ENCODE data around the gene MRPL52.
"Not testable (repeated sequence)": the region's sequence is repeated elsewhere in the genome, so short reads cannot be mapped to it uniquely, and the experiment has no call there.

MRPL52 gene

DNA sequence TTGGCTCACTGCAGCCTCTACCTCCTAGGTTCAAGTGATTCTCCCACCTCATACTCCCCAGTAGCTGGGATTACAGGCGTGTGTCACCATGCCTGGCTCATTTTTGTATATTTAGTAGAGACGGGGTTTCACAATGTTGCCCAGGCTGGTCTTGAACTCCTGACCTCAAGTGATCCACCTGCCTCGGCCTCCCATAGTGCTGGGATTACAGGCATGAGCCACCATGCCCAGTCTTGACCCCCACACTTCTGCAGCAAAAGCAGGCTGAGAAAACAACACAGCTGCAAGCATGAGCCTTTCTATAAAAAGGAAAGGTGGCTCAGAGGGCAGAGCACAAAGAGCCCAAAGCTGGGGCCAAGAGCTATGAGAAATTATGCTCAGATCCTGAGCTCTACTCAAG is 30.7 kb downstream of the MRPL52 start:
- DNase-seq, result not testable (repeated sequence)

DNA sequence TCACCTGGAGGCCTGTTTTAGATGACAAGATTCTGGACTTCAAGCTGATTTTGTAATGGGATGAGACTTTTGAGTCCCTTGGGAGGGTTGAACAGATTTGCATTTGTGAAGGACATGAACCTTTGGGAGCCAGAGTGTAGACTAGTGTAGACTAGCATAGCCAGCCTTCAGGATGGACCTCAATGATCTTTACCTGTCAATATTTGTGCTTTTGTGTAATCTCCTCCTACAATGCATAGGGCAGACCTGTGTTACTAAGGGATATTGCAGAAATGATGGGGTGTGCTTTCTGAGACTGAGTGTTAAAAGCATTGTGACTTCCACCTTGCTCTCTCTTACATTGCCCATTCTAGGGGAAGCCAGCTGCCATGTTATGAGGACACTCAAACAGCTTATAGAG is 32.0 kb downstream of the MRPL52 start:
- no peak for DNase-seq

DNA sequence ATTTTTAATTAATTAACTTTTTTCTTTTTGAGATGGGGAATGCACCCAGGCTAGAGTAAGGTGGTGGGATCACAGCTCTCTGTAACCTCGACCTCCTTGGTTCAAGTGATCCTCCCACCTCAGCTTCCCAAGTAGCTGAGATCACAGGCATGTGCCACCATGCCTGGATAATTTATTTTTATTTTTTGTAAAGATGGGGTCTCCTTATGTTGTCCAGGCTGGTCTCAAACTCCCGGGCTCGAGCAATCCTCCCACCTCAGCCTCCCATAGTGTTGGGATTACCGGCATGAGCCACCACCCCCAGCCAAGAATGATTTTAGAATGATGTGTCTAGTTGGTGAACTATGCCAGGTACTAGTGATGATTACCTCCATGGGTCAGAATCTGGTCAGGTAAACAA is 35.3 kb downstream of the MRPL52 start:
- DNase-seq, result no peak

DNA sequence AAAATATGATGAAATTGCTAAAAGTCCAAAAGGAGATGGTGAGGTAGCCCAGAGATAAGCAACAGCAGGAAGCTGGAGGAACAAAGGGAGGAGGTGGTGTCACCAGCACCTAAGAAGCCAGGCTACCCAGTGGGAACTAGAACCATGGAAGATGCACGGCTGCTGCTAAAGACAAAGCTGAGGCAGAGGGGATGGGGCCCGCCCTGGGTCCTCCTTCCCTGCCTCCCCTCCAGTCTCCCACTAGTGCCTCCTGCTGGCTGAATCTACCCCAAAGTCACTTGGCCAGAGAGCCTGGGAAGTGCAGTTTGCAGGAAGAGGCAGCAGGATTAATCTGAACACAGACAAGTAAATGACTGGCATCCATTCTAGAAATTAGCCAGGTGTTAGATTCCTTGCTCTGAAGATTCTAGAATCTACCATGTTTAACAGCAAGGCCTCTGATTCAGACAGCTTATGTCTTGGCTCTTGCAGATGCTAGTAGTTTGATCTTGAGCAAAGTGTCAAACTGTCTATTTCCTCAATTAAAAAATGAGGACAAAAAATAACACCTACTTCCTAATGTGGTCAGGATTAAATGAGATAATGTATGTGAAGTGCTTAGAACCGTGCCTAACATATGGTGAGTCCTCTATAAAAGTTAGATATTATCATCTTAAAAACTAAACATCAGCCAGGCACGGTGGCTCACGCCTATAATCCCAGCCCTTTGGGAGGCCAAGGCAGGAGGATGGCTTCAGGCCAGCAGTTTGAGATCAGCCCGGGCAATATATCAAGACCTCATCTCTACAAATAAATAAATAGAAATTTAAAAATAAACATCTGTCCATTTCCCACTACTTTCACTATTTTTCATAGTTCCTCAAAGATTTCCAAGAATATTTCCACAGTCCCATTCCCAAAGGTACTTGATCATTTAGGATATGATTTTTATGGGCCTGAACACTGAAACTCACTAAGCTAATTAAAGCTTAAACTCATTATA is 36.0 kb downstream of the MRPL52 start:
- DNase-seq, result no peak

DNA sequence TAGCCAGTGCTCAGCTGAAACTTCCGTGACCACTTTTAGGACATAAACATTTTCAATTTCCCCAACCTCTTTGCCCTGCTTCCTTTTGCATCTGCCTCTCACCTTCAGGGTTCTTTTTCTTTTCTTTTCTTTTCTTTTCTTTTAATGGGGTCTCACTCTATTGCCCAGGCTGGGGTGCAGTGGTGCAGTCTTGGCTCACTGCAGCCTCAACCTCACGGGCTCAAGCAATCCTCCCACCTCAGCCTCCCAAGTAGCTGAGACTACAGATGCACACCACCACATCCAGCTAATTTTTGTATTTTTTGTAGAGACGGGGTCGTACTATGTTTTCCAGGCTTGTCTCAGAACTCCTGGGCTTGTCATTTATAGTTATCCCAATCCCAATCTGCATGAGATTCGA is 37.2 kb downstream of the MRPL52 start:
- no peak for DNase-seq

DNA sequence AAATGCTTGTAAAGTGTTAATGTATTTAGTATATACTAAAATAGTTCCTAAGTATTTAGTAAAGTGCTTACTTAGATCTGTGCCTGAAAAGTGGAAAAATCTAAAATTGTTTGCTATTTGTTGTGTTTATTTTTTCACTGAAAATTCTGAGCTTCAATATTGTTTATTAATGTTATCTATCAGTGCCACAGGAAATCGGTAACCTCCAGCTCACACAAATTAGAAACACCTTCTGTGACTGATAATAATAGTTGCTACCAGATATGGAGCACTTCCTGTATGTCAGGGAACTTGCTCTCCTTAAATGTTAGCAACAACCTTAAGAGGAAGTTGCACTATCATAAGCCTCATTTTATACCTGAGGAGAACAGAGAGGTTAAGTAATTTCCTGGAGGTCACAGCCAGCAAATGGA is 41.1 kb downstream of the MRPL52 start:
- no peak for DNase-seq

DNA sequence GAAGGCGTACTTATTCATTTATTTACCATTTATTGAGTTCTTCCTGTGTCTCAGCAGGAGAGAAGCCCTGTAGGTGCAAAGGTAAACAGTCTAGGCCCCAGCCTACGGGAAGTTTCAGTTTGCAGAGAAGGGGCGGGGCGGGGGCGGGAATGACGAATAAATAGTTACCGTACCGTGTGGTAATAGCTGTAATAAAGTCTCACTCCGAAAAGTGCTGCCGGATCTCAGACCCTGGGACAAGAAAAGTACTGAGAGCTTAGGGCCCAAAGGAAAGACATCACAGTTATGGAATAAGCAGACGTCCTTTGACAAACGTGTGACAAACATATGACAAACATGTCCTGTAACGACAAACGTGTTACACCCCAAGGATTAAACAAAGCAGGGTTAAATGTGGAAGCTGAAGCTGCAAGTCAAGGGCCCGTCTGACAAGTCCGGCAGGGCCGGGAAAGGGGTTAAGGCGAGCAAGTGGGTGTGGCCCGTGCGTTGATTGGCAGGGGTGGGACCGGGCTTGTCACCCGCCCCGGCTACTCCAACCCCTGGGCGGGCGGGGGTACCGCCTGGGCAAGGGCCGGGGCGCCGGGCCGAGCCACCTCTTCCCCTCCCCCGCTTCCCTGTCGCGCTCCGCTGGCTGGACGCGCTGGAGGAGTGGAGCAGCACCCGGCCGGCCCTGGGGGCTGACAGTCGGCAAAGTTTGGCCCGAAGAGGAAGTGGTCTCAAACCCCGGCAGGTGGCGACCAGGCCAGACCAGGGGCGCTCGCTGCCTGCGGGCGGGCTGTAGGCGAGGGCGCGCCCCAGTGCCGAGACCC is 41.7 kb downstream of the MRPL52 start, which contains the start of gene LRP10:
TSS of gene LRP10 (plus strand) at position 517 of the 809 bp plus-strand sequence. CDS start 564 bp downstream, outside the sequence.
- DNase-seq, result peak; percentile 81

DNA sequence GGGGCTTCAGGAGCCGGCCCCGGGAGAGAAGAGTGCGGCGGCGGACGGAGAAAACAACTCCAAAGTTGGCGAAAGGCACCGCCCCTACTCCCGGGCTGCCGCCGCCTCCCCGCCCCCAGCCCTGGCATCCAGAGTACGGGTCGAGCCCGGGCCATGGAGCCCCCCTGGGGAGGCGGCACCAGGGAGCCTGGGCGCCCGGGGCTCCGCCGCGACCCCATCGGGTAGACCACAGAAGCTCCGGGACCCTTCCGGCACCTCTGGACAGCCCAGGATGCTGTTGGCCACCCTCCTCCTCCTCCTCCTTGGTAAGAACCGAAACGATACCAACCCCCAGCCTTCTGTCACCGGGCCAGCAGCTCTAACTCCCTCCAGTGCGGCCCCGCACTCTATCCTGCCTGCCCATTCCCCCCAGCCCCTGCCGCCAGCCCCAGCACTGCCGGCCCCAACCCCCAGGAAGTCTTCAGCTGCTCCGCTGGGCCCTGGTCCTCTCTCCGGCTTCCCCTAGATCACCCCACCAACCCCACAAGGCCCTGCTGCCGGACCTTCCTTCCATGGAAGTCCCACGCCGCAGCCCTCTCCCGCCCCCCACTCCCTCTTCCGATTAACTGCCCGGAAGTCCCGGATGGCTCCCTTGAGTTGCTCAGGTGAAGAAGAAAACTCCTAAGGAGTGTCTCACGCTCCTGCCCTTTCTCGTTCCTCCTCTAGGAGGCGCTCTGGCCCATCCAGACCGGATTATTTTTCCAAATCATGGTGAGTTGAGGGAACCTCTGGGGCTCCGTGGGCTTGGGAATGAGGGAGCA is 42.5 kb downstream of the MRPL52 start:
- DNase-seq, result peak; percentile 55

DNA sequence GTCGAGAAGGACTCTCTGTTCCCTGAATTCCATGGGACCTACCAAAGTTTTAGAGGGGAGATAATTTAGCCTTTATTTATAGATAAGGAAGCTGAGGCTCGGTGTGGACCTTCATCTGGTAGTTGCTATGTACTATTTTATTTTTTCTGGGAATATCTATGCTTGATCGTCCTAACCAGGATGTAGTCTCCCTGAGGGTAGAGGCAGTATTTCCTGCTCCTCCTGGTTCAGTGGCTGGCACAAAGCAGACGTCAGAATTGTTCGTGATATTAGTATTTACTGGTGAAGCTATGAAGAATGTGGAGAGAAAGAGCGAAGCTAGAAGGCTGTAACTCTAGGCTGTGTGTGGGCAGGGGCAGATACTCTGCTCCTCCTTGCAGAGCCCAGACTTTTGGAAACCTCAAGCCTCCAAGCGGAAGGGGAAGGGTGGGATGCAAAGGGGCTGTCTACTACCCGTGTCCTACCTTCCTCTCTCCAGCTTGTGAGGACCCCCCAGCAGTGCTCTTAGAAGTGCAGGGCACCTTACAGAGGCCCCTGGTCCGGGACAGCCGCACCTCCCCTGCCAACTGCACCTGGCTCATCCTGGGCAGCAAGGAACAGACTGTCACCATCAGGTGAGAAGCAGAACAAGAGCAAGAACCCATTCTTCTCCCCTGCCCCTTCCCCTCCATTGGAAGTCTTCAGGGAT is 43.3 kb downstream of the MRPL52 start:
- no peak for DNase-seq

DNA sequence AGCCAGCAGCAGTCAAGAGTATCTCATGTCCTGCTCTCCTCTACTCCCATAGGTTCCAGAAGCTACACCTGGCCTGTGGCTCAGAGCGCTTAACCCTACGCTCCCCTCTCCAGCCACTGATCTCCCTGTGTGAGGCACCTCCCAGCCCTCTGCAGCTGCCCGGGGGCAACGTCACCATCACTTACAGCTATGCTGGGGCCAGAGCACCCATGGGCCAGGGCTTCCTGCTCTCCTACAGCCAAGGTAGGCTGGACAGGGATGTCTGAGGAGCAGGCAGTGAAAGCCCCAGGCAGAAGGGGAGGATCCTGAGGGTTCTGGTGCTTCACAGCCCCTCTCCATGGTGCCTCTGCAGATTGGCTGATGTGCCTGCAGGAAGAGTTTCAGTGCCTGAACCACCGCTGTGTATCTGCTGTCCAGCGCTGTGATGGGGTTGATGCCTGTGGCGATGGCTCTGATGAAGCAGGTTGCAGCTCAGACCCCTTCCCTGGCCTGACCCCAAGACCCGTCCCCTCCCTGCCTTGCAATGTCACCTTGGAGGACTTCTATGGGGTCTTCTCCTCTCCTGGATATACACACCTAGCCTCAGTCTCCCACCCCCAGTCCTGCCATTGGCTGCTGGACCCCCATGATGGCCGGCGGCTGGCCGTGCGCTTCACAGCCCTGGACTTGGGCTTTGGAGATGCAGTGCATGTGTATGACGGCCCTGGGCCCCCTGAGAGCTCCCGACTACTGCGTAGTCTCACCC is 45.5 kb downstream of the MRPL52 start:
- no peak for DNase-seq

DNA sequence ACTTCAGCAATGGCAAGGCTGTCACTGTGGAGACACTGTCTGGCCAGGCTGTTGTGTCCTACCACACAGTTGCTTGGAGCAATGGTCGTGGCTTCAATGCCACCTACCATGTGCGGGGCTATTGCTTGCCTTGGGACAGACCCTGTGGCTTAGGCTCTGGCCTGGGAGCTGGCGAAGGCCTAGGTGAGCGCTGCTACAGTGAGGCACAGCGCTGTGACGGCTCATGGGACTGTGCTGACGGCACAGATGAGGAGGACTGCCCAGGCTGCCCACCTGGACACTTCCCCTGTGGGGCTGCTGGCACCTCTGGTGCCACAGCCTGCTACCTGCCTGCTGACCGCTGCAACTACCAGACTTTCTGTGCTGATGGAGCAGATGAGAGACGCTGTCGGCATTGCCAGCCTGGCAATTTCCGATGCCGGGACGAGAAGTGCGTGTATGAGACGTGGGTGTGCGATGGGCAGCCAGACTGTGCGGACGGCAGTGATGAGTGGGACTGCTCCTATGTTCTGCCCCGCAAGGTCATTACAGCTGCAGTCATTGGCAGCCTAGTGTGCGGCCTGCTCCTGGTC is 46.1 kb downstream of the MRPL52 start:
- no peak for DNase-seq

DNA sequence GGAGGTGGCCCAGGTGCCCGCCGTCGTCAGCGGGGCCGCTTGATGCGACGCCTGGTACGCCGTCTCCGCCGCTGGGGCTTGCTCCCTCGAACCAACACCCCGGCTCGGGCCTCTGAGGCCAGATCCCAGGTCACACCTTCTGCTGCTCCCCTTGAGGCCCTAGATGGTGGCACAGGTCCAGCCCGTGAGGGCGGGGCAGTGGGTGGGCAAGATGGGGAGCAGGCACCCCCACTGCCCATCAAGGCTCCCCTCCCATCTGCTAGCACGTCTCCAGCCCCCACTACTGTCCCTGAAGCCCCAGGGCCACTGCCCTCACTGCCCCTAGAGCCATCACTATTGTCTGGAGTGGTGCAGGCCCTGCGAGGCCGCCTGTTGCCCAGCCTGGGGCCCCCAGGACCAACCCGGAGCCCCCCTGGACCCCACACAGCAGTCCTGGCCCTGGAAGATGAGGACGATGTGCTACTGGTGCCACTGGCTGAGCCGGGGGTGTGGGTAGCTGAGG is 47.4 kb downstream of the MRPL52 start:
- no peak for DNase-seq

DNA sequence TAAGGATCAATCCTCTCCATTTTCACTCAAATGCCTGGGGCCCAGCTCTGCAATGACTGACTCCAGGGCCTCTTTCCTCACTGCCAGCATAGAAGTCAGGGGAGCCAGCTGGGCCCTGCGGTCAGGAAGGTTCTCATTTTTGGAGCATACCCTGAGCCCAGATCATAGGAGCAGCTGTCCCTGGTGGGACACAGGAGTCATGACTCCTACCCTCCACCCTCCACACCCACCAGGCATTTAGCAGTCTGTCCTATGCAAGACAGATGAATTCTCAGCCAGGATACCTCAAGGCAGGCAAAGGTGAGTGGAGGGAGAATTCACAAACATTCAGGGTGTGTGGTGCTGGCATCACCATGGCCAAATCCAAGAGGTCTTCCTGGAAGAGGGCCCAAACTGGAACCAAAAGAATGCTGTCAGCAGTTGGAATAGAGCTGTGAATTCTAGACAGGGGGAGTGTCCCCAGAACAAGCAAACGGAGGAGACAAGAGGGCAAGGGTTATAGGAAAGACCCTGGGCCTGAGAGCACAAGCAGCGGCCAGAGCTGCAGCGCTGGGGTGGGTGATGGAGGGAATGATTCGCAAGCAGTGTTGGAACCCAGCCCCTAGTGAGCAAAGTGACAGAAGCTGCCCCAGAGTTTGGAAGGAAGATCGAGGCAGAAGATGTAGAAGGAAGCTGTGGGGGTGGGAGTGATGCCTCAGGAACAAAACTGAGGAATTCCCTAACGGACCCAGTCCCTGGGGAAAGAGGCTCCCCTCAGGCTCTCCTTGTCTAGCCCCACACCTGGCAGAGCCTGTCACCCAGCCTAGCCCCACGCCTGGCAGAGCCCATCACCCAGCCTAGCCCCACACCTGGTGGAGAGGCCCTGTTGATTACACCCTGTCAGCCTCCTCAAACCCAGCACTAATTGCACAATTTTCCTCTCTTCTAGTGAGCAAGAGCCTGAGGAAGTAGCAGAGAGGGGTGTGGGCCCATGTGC is 48.9 kb downstream of the MRPL52 start:
- no peak for DNase-seq

DNA sequence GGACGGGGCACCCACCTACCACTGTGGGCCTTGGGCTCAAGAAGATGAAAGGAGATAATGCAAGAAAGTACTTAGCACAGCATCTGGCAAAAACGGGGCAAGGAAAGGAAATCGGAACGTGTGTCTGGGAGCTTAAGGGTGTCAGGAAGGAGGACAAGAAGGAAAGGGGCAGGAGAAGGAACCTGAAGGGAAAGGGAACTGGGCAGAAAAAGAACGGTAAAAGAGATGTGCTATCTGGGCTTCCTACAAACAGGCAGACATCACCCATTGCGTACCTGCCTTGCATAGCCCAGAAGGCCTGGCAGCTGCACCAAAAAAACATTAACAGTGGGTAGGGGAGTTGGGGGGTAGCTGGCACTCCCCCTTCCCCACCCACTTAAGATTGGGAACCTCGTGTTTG is 52.4 kb downstream of the MRPL52 start:
- no peak for DNase-seq

DNA sequence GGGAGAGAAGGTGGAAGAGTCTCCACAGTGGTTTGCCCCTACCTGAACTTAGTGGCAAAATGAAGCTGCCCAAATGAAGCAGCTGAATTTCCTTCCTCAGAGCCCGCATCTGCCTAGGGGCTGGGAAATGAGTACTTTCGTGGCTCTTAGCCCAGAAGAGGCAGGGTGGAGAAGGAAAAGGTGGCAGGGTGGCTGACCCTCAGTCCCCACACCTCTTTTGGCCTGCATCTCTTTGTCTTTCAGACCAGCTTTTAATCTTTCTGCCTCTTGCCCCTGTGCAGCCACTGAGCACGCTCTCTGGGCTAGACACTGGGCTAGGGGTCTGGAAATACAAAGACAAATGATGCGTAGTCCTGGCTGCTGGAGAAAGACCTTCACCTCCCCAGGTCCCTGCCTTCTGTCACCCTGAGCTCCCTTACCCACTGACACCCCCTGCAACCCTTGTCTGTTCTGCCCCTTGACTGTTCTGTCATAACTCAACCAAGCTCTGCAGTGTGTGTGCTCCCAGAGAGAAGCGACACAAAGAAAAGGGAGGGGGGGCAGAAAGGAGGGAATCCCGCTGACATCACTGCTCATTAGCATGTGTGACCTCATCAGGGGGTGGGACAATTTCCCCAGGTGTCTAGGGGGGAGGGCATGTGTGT is 53.0 kb downstream of the MRPL52 start:
- no peak for DNase-seq

DNA sequence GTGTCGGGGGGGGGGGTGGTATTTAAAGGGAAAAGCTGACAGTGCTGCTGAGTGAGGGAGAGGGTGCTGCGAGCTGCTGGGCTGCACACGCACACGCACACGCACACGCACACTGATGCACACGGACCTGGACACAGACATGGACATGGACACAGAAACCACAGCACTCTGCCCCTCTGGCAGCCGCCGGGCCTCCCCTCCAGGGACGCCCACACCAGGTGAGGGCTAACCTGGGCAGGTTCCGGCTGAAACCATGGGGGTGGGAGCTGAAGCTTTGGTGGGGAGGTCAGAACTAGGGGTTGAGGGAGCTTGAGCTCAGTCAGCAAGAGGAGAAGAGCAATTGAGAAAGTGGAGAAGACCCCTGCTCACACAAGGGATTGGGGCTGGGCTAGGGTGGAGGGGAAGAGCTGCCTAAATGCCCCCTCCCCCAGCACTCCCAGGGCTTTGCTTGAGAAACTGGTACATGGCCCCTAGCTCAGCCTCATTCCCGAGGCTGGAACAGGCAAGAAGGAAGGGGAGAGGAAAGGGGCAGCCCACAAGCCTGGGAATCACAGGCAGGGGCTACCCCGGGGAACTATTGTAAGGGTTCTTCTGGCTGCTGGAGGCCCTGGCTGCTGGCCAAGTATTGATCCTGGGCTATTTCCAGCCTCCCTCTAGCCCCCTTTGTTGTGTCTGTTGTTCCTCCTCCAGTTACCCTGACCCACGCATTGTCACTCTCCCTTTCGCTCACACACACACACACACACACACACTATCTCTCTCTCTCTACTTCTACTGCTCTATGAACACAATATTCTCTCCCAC is 53.7 kb downstream of the MRPL52 start, which contains the start of gene REM2:
TSS of gene REM2 (plus strand) at position 50 of the 804 bp plus-strand sequence. CDS start at position 116, 66 bp downstream.
- DNase-seq, result no peak

DNA sequence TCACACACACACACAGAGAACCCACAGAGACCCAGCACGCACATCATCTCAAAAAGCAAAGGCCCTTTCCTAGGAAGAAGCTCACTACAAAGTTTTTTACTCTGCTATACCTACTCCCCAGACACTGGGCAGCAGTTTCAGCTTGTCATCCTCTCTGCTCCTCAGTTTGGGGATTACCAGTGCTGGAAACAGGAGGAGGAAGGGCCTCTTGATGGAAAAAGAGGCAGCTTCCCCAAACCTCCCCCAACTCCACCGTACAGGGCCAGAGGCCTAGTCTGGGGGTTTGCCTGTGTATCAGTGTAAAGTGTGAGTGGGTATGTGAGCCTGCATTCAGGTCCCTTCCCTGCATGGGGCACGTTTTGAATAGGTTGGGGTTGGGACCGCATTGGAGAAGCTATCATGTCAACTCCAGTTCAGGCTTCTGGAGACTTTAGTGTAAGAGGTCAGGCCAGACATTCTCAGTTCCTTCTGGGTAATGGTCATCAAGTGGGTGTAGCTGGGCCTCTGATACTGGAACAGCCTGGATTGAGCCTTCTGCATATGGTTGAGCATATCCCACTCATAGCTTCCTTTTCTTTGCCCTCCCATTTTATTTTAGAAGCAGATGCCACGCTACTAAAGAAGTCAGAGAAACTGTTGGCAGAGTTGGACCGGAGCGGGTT is 54.5 kb downstream of the MRPL52 start:
- no peak for DNase-seq
